Lower lobe of right lung (tissue), 2 donors: Measurements from ENCODE around the gene ANO2. TPM values are rescaled to one million over a fixed set of nuclear protein-coding genes. Genes with fewer than 3 reads are reported as not detected.
A peak's percentile ranks its signal among the peaks of the same experiment; 100 is the strongest.

Source experiments
- ATAC-seq, 2 donors: fragments of 200-7000 bp; cut with Tn5 transposase; one replicate each; pipeline ENCODE4 v1.9.1; 2020 to 2022; ENCODE audit warnings: mild to moderate bottlenecking in 2 of 2, moderate library complexity in 2 of 2
- DNase-seq: peaks from one replicate; pipeline ENCODE4 v3.0.0-alpha.2; 2020
- H3K27ac ChIP-seq: fragments of 200-600 bp; one replicate; pipeline ENCODE4 v1.8.0; 2022
- H3K27me3 ChIP-seq: fragments of 200-600 bp; one replicate; pipeline ENCODE4 v1.8.0; 2022; ENCODE audit warnings: low read depth
- H3K36me3 ChIP-seq: fragments of 200-600 bp; one replicate; pipeline ENCODE4 v1.8.0; 2022; ENCODE audit warnings: mild to moderate bottlenecking
- H3K4me1 ChIP-seq: fragments of 200-600 bp; one replicate; pipeline ENCODE4 v1.8.0; 2022
- H3K4me3 ChIP-seq: fragments of 200-600 bp; one replicate; pipeline ENCODE4 v1.8.0; 2022; ENCODE audit warnings: mild to moderate bottlenecking
- H3K9me3 ChIP-seq: fragments of 200-600 bp; one replicate; pipeline ENCODE4 v1.8.0; 2022
- CTCF ChIP-seq: fragments of 200-600 bp; IDR thresholded peaks from one replicate; pipeline ENCODE4 v1.8.0; 2022; ENCODE audit warnings: antibody characterized with exemption, mild to moderate bottlenecking
- intact Hi-C: fragments of 100-400 bp; cut with DNase I; formaldehyde crosslinking; loops from one replicate; pipeline ENCODE4 v1.11.0; 2022
- total RNA-seq: library from RNA; stranded (reverse); fragmentation: NEBNext Ultra II Directional; extraction: Animal tissue kit (Norgen Biotek cat#: 25700); gene quantifications from one replicate; pipeline ENCODE4 v1.2.1, GENCODE V29; 2021
- donor health status: DM: no; HTN: yes; CAD: no; lungs with severe emphysema.

ANO2 gene
- total RNA-seq, 1 donor from 2014 or later: 22.2 TPM

- H3K4me1 ChIP-seq: no peaks in the 10 kb centered on the region
- DNase-seq (no peak), ATAC-seq (no peak)
- H3K4me3 ChIP-seq: no peak overlapping the region
- H3K27ac ChIP-seq: no peak overlapping the region
- H3K9me3 ChIP-seq: no peaks in the 10 kb centered on the region
- H3K36me3 ChIP-seq: peaks cover 4% of the 10 kb centered on the region
- TF ChIP-seq CTCF: no peak
- intact Hi-C loops: no loop called here
- H3K27me3 ChIP-seq: no peaks in the 10 kb centered on the region
Observed at GRCh38 chr12:5798242-5799015, 146.6 kb downstream of the ANO2 start.

GRCh38 chr12:5797661-5798060 is 147.4 kb downstream of the ANO2 start:
- intact Hi-C loops: no loop called here
- H3K4me1 ChIP-seq: no peaks in the 10 kb centered on the region

GRCh38 chr12:5796959-5797225 is 148.2 kb downstream of the ANO2 start:
- ATAC-seq (no peak), DNase-seq (no peak)
- TF ChIP-seq CTCF: no peak
- Histone ChIP-seq H3K9me3 (no peaks in the 10 kb centered on the region), H3K4me1 (no peaks in the 10 kb centered on the region), H3K36me3 (peaks cover 4% of the 10 kb centered on the region), H3K27ac (no peak overlapping the region), H3K27me3 (no peaks in the 10 kb centered on the region), H3K4me3 (no peak overlapping the region)
- intact Hi-C loops: no loop called here

More at GRCh38 chr12:5797661-5798060, 147.4 kb downstream of the ANO2 start:
- Histone ChIP-seq H3K27ac (no peak overlapping the region), H3K36me3 (peaks cover 4% of the 10 kb centered on the region), H3K4me3 (no peak overlapping the region), H3K27me3 (no peaks in the 10 kb centered on the region), H3K9me3 (no peaks in the 10 kb centered on the region)
- no peak for ATAC-seq
- DNase-seq: no peak
- no peak for TF ChIP-seq CTCF

GRCh38 chr12:5796171-5796958 is 148.7 kb downstream of the ANO2 start:
- Histone ChIP-seq H3K27ac (no peak overlapping the region), H3K9me3 (no peaks in the 10 kb centered on the region), H3K36me3 (peaks cover 4% of the 10 kb centered on the region), H3K4me3 (no peak overlapping the region), H3K4me1 (no peaks in the 10 kb centered on the region), H3K27me3 (no peaks in the 10 kb centered on the region)
- intact Hi-C loops: no loop called here
- peak; percentile 56 for DNase-seq
- peak; percentile 68 for TF ChIP-seq CTCF
- ATAC-seq: peak; percentile 80 to 81

GRCh38 chr12:5794156-5794555 is 150.9 kb downstream of the ANO2 start:
- Histone ChIP-seq H3K9me3 (no peaks in the 10 kb centered on the region), H3K36me3 (no peaks in the 10 kb centered on the region), H3K27ac (no peak overlapping the region), H3K27me3 (peaks cover 11% of the 10 kb centered on the region), H3K4me3 (no peak overlapping the region), H3K4me1 (no peaks in the 10 kb centered on the region)
- intact Hi-C loops: no loop called here
- no peak for DNase-seq
- no peak for ATAC-seq
- no peak for TF ChIP-seq CTCF
